Transverse colon (tissue), 4 donors: Measurements from ENCODE around the gene MTNR1A. TPM values are rescaled to one million over a fixed set of nuclear protein-coding genes. Genes with fewer than 3 reads are reported as not detected.

ENCODE experiments used
- DNase-seq: peaks from one replicate; pipeline ENCODE4 v3.0.0-alpha.2; 2019
- H3K27ac ChIP-seq, 4 donors: fragments of 200-600 bp; sonication (generic); 2 replicates each; pipeline ENCODE4 v1.5.1; 2016 to 2018; ENCODE audit warnings: inconsistent platforms in 4 of 4
- H3K27me3 ChIP-seq: fragments of 200-600 bp; sonication (generic); 2 replicates; pipeline ENCODE4 v1.5.1; 2017; ENCODE audit warnings: inconsistent platforms
- H3K36me3 ChIP-seq, 4 donors: fragments of 200-600 bp; sonication (generic); 2 replicates each; pipeline ENCODE4 v1.5.1; 2017 to 2019; ENCODE audit warnings: inconsistent platforms in 4 of 4
- H3K4me1 ChIP-seq, 4 donors: fragments of 200-600 bp; sonication (generic); 2 replicates each; pipeline ENCODE4 v1.5.1; 2017 to 2020; ENCODE audit warnings: inconsistent platforms in 4 of 4
- H3K4me3 ChIP-seq, 4 donors: fragments of 200-600 bp; sonication (generic); 1 replicate in 1 of 4; 2 replicates in 3 of 4; pipeline versions ENCODE4 v1.5.1 to v1.6.1; 2017 to 2019; ENCODE audit warnings: inconsistent platforms in 4 of 4
- H3K9me3 ChIP-seq, 2 donors: fragments of 200-600 bp; sonication (generic); 2 replicates each; pipeline ENCODE4 v1.5.1; 2017 to 2019; ENCODE audit warnings: inconsistent platforms in 2 of 2
- CTCF ChIP-seq, 5 experiments: fragments of 200-600 bp in 3 of 5; fragments of 450-650 bp in 2 of 5; sonication (generic) in 3 of 5; IDR thresholded peaks; 1 replicate in 2 of 5; 2 replicates in 3 of 5; pipeline ENCODE4 v1.5.1; 2016 to 2017; ENCODE audit warnings: antibody characterized with exemption in 5 of 5, inconsistent platforms in 3 of 5, mild to moderate bottlenecking in 2 of 5, moderate library complexity in 1 of 5
- EP300 ChIP-seq: sonication (generic); formaldehyde crosslinking; IDR thresholded peaks from one replicate; pipeline ENCODE4 v1.6.1; 2017; ENCODE audit warnings: antibody characterized with exemption, low read depth
- POLR2A ChIP-seq: fragments of 450-650 bp; IDR thresholded peaks from one replicate; pipeline ENCODE4 v1.6.1; 2016; ENCODE audit warnings: antibody characterized with exemption, mild to moderate bottlenecking, moderate library complexity
- POLR2AphosphoS5 ChIP-seq, 3 donors: sonication (generic); formaldehyde crosslinking; IDR thresholded peaks; one replicate each; pipeline ENCODE4 v1.6.1; 2016; ENCODE audit warnings: antibody characterized with exemption in 3 of 3
- WGBS, 2 donors: methylation state at CpG; one replicate each; pipeline ENCODE4 v1.1.5; 2018; ENCODE audit warnings: low coverage in 1 of 2; 5-methylcytosine and 5-hydroxymethylcytosine counted together
- in situ Hi-C, 4 donors: fragments of 200-750 bp; cut with MboI; loops; one replicate each; pipeline versions ENCODE4 v1.15.0 to v1.15.1; 2017; ENCODE audit warnings: low sequenced_read_pairs in 3 of 4, low pct_ligation_motif_present in 1 of 4, low pct_unique_long_range_greater_than_20kb in 1 of 4
- intact Hi-C: fragments of 100-400 bp; cut with DNase I; formaldehyde crosslinking; loops from one replicate; pipeline ENCODE4 v1.15.1; 2023; ENCODE audit warnings: low total_unique reads
- total RNA-seq, 4 donors: library from RNA; depleted of rRNA; stranded (reverse); fragments of >200 nt; gene quantifications; one replicate each; pipeline ENCODE4 v1.1.0, GENCODE V29; 2016

Gene MTNR1A
- total RNA-seq, 4 donors from 2014 or later = 7.0 TPM; not detected in 2

- H3K9me3 ChIP-seq = no peaks in the 10 kb centered on the region
- H3K27me3 ChIP-seq = no peaks in the 10 kb centered on the region
- TF ChIP-seq EP300 (no peak), CTCF (IDR thresholded peaks at IDR 0.05) (no peak), POLR2AphosphoS5 (IDR thresholded peaks at IDR 0.05) (no peak), POLR2A (no peak)
- WGBS, 2 donors = 78% methylated on average over 10 to 13 of the region's 13 CpGs
- no peaks in the 10 kb centered on the region for H3K4me1 ChIP-seq
- intact Hi-C loops = no loop called here
- in situ Hi-C loops = loop anchor here in 1 of 4 donors (25.0 kb wide), 1 partner anchor 306 kb away; no protein-coding TSS in a partner anchor
- no peak for DNase-seq
- H3K4me3 ChIP-seq = no peak overlapping the region
- H3K27ac ChIP-seq = no peak overlapping the region
- peaks cover 0 to 38% (median 17%) of the 10 kb centered on the region in 4 donors for H3K36me3 ChIP-seq
These were observed 37.7 kb upstream of the MTNR1A start for GRCh38 chr4:186592966-186593586.

GRCh38 chr4:186592445-186592844 lies 37.1 kb upstream of the MTNR1A start:
- WGBS, 2 donors = 93 to 95% methylated on average over 8 of the region's 8 CpGs
- in situ Hi-C loops (loop anchor here in 1 of 4 donors (25.0 kb wide), 1 partner anchor 305 kb away; no protein-coding TSS in a partner anchor), intact Hi-C loops (no loop called here)
- Histone ChIP-seq H3K9me3 (no peaks in the 10 kb centered on the region), H3K4me3 (no peak overlapping the region), H3K36me3 (peaks cover 0 to 38% (median 17%) of the 10 kb centered on the region in 4 donors), H3K27me3 (no peaks in the 10 kb centered on the region), H3K4me1 (no peaks in the 10 kb centered on the region), H3K27ac (no peak overlapping the region)
- DNase-seq = no peak
- no peak for TF ChIP-seq CTCF (IDR thresholded peaks at IDR 0.05)
- TF ChIP-seq EP300 = no peak
- no peak for TF ChIP-seq POLR2AphosphoS5 (IDR thresholded peaks at IDR 0.05)
- TF ChIP-seq POLR2A = no peak

GRCh38 chr4:186591651-186592050 lies 36.3 kb upstream of the MTNR1A start:
- no peak overlapping the region for H3K27ac ChIP-seq
- intact Hi-C loops (no loop called here), in situ Hi-C loops (loop anchor here in 1 of 4 donors (25.0 kb wide), 1 partner anchor 304 kb away; no protein-coding TSS in a partner anchor)
- no peak for DNase-seq
- H3K36me3 ChIP-seq = peaks cover 0 to 31% (median 13%) of the 10 kb centered on the region in 4 donors
- no peaks in the 10 kb centered on the region for H3K27me3 ChIP-seq
- H3K4me3 ChIP-seq = no peak overlapping the region
- no peaks in the 10 kb centered on the region for H3K9me3 ChIP-seq
- TF ChIP-seq POLR2AphosphoS5 (IDR thresholded peaks at IDR 0.05) (no peak), EP300 (no peak), CTCF (IDR thresholded peaks at IDR 0.05) (no peak), POLR2A (no peak)
- H3K4me1 ChIP-seq = no peaks in the 10 kb centered on the region
- WGBS, 2 donors = 90 to 100% methylated on average over 1 to 6 of the region's 6 CpGs

GRCh38 chr4:186588503-186588902 lies 33.1 kb upstream of the MTNR1A start:
- Histone ChIP-seq H3K4me1 (no peaks in the 10 kb centered on the region), H3K36me3 (peaks cover 0 to 20% (median 8%) of the 10 kb centered on the region in 4 donors), H3K4me3 (no peak overlapping the region), H3K27ac (no peak overlapping the region), H3K27me3 (no peaks in the 10 kb centered on the region), H3K9me3 (no peaks in the 10 kb centered on the region)
- DNase-seq = no peak
- TF ChIP-seq EP300 = no peak
- no peak for TF ChIP-seq CTCF (IDR thresholded peaks at IDR 0.05)
- no peak for TF ChIP-seq POLR2A
- TF ChIP-seq POLR2AphosphoS5 (IDR thresholded peaks at IDR 0.05) = no peak
- 95% methylated on average over 20 of the region's 20 CpGs; no CpG with 5 or more reads in 1 of the 2 donors for WGBS, 2 donors
- intact Hi-C loops = no loop called here
- in situ Hi-C loops = loop anchor here in 3 of 4 donors (5.0 to 25.0 kb wide), 3 partner anchors 291 to 301 kb away; no protein-coding TSS in a partner anchor
